Testis (tissue), 3 donors: ENCODE measurements around the gene HOXA13. TPM values are rescaled to one million over a fixed set of nuclear protein-coding genes. Genes with fewer than 3 reads are reported as not detected.

Experiments
- DNase-seq: peaks from one replicate; pipeline ENCODE4 v3.0.0-alpha.2; 2019
- H3K27ac ChIP-seq, 2 donors: fragments of 200-600 bp; sonication (generic); one replicate each; pipeline ENCODE4 v1.5.1; 2019
- H3K27me3 ChIP-seq: fragments of 200-600 bp; sonication (generic); one replicate; pipeline ENCODE4 v1.5.1; 2019
- H3K36me3 ChIP-seq: fragments of 200-600 bp; sonication (generic); one replicate; pipeline ENCODE4 v1.5.1; 2017; ENCODE audit warnings: low read depth; ENCODE audit errors: missing control alignments
- H3K4me1 ChIP-seq: fragments of 200-600 bp; sonication (generic); one replicate; pipeline ENCODE4 v1.5.1; 2019
- H3K4me3 ChIP-seq, 2 donors: fragments of 200-600 bp; sonication (generic); one replicate each; pipeline ENCODE4 v1.5.1; 2017 to 2019
- H3K9me3 ChIP-seq: fragments of 200-600 bp; sonication (generic); one replicate; pipeline ENCODE4 v1.5.1; 2017
- POLR2A ChIP-seq: fragments of 450-650 bp; IDR thresholded peaks from one replicate; pipeline ENCODE4 v1.6.1; 2017; ENCODE audit warnings: antibody characterized with exemption, mild to moderate bottlenecking, moderate library complexity
- WGBS, 2 donors: methylation state at CpG; one replicate each; pipeline ENCODE4 v1.1.5; 2018; 5-methylcytosine and 5-hydroxymethylcytosine counted together
- intact Hi-C: fragments of 100-400 bp; cut with DNase I; formaldehyde crosslinking; loops from one replicate; pipeline ENCODE4 v1.15.1; 2023; ENCODE audit warnings: low total_unique reads
- polyA plus RNA-seq: library from polyadenylated mRNA; stranded (reverse); fragments of 350-450 nt; fragmentation: Illumina TruSeq; extraction: RNeasy Lipid Tissue Mini Kit (QIAGEN cat#74804); gene quantifications from one replicate; pipeline ENCODE4 v1.2.3, GENCODE V29; 2014; ENCODE audit warnings: low read depth, low replicate concordance; ENCODE audit not compliant: insufficient read depth
- total RNA-seq, 2 donors: library from RNA; depleted of rRNA; stranded (reverse); fragments of >200 nt; gene quantifications; one replicate each; pipeline ENCODE4 v1.2.3, GENCODE V29; 2016
- TF ChIP-seq, protein P1 (sequence below), 3 experiments: fragments of 450-650 bp in 2 of 3; fragments of 200-600 bp in 1 of 3; sonication (generic) in 1 of 3; IDR thresholded peaks; one replicate each; pipeline ENCODE4 v1.5.1; 2016 to 2019; ENCODE audit warnings: antibody characterized with exemption in 3 of 3, mild to moderate bottlenecking in 2 of 3, moderate library complexity in 1 of 3

Gene HOXA13
- total and polyA plus RNA-seq, 3 donors from 2014 or later = 0.30 TPM; not detected in 2

DNA sequence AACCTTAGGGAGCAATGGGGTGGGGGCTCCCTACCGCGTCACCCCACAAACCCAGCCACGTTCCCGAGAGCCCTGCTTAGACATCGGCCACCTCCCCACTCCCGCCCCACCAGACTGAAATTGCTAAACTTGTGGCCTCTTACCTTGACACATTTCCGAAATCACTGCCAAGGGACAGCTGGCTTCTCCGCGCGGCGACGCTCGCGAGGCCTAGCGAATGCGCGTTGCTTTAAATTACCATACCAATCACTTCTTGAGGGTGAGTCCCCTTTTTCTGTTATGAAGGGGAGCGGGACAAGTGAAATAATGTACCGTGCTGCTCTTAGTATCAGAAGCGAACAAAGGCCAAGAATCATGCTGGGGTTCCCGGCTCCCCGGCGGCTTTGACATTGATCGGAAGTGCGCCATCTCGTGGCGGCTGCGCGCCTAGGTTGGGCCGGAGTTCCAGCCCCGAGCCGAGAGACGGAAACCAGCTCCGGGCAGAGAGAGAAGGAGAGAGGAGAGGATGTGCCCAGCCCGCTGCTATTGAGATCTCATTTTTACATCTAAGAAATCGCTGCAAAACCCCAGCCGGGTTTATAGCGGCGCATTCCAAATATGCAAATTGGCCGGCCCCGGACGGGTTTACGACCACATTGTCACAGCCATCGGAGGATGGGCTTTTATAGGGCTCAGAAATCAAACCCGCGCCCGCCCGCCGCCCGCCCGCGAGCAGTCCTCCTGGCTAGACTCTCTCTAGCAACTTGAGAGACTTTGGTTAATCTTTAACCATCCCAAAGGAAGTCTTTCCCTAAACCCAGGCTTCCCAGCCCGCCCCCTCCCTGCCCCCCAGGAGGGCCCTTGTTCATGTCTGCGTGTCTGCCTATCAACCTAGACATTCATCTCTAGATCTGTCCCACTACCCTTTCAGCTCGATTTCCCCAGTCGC lies 20.1 kb downstream of the HOXA13 start:
- Histone ChIP-seq H3K4me1 (peaks cover 7% of the 10 kb centered on the region), H3K4me3 (peak overlapping the region; percentile 9 to 32), H3K9me3 (no peaks in the 10 kb centered on the region), H3K27ac (no peak overlapping the region), H3K36me3 (no peaks in the 10 kb centered on the region), H3K27me3 (no peaks in the 10 kb centered on the region)
- peak; percentile 78 for DNase-seq
- intact Hi-C loops = no loop called here
- WGBS, 2 donors = 9 to 11% methylated on average over 56 of the region's 56 CpGs
- no peak for TF ChIP-seq POLR2A
- TF ChIP-seq, protein P1, sequence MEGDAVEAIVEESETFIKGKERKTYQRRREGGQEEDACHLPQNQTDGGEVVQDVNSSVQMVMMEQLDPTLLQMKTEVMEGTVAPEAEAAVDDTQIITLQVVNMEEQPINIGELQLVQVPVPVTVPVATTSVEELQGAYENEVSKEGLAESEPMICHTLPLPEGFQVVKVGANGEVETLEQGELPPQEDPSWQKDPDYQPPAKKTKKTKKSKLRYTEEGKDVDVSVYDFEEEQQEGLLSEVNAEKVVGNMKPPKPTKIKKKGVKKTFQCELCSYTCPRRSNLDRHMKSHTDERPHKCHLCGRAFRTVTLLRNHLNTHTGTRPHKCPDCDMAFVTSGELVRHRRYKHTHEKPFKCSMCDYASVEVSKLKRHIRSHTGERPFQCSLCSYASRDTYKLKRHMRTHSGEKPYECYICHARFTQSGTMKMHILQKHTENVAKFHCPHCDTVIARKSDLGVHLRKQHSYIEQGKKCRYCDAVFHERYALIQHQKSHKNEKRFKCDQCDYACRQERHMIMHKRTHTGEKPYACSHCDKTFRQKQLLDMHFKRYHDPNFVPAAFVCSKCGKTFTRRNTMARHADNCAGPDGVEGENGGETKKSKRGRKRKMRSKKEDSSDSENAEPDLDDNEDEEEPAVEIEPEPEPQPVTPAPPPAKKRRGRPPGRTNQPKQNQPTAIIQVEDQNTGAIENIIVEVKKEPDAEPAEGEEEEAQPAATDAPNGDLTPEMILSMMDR (IDR thresholded peaks at IDR 0.05) = peak; percentile 46 to 76 (median 56)

DNA sequence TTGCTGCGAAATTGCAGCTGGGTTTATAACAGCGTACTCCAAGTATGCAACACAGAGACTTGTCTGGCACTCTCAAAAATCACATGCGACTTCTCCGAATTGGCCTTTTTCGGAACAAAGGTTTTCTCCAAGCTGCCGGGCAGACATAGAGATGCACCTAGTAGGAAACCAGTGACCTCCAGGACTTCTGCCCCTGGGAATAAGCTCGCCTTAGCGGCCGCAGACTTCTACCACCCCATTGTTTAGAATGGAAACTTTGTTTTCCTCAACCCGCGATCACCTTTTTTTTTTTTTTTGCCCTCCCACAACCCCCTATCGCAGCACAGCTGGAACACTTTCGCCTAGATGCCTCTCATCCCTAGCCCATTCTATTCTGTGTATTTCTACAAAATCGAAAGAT lies 20.9 kb downstream of the HOXA13 start:
- no peak for DNase-seq
- Histone ChIP-seq H3K27me3 (no peaks in the 10 kb centered on the region), H3K36me3 (no peaks in the 10 kb centered on the region), H3K9me3 (no peaks in the 10 kb centered on the region), H3K27ac (no peak overlapping the region), H3K4me3 (no peak overlapping the region), H3K4me1 (peaks cover 10% of the 10 kb centered on the region)
- intact Hi-C loops = no loop called here
- 41% methylated on average over 14 of the region's 14 CpGs for WGBS, 2 donors
- TF ChIP-seq, protein P1 (IDR thresholded peaks at IDR 0.05) = no peak
- TF ChIP-seq POLR2A = no peak

DNA sequence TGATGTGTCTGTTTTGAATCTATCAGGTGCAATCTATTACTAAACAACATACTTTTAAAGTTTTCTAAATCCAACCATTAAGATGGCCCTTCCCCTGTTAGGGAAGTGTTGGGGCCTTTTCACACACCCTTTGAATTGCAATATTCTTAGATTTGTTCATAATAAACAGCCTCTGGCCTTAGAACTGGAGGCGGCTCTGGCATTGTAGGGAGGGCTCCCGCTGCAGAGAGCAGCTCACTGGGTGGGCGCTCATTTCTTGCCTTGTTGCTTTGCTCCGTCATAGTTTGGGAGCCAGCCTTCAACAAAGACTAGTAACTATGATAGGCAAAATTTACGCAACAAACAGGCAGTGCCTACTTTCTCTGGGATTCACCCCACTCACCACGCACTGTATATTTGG lies 21.5 kb downstream of the HOXA13 start:
- Histone ChIP-seq H3K27me3 (no peaks in the 10 kb centered on the region), H3K9me3 (no peaks in the 10 kb centered on the region), H3K27ac (no peak overlapping the region), H3K4me3 (no peak overlapping the region), H3K36me3 (no peaks in the 10 kb centered on the region), H3K4me1 (peaks cover 6% of the 10 kb centered on the region)
- intact Hi-C loops = no loop called here
- 91% methylated on average over 6 of the region's 6 CpGs for WGBS, 2 donors
- no peak for DNase-seq
- TF ChIP-seq POLR2A = no peak
- TF ChIP-seq, protein P1 (IDR thresholded peaks at IDR 0.05) = no peak

DNA sequence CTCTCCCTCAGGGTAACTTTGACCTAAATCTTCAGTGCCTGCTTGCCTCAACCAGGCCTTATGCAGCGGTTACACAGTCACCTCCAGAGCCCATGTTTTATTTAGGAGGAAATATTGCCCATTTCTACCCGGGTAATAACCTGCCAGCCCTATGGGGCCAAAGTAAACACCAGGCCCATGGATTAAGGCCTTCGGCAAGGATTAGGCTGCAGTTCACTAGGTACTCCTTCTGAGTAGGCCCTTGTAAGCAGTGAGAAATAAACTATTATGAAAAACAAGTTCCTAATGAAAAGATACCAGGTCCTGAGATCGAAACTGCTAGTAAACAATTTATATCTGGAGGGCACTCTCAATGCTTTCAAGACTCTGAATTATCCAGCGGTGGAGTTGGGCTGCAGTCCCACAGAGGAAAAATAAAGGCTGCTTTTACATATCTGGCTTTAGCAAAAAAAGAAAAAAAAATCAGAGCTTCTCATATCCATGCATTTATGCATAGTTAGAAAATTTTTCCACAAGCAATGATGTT lies 22.0 kb downstream of the HOXA13 start:
- TF ChIP-seq POLR2A = no peak
- TF ChIP-seq, protein P1 (IDR thresholded peaks at IDR 0.05) = no peak

More for the DNA sequence above, 22.0 kb downstream of the HOXA13 start:
- Histone ChIP-seq H3K27me3 (no peaks in the 10 kb centered on the region), H3K36me3 (no peaks in the 10 kb centered on the region), H3K4me3 (no peak overlapping the region), H3K27ac (no peak overlapping the region), H3K4me1 (peaks cover 8% of the 10 kb centered on the region), H3K9me3 (no peaks in the 10 kb centered on the region)
- intact Hi-C loops = no loop called here
- no peak for DNase-seq
- 90 to 93% methylated on average over 5 of the region's 5 CpGs for WGBS, 2 donors
